ENCODE data around the gene ARL1.
A peak's percentile ranks its signal among the peaks of the same experiment; 100 is the strongest.
"Not testable (repeated sequence)": the region's sequence is repeated elsewhere in the genome, so short reads cannot be mapped to it uniquely, and the experiment has no call there.

ARL1 gene

GRCh38 chr12:101407436-101408345 lies at the start of gene ARL1:
Gene ARL1, minus strand, starts transcription at chr12:101407772. Its CDS starts 127 bp downstream, at chr12:101407645.
- peak; percentile 77 to 79 for DNase-seq

DNA sequence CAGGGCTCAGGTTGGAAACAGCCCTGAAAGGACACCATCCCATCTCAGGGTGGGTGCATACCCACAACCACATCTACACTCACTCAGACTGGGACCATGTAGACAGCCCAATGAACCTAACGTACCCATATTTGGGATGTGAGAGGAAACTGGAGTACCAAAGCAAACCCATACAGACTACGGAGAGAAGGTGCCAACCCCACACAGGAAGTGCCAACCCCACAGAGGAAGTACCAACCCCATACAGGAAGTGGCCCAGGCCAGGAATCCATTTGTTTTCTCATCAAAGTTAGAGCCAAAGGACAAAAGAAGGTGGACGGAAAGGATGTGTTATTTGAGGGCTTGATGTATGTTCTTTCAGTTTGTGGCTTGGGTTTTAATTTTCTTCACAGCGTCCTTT lies 48.1 kb upstream of the ARL1 start:
- DNase-seq: peak in 1 of 2 donors; percentile 1

DNA sequence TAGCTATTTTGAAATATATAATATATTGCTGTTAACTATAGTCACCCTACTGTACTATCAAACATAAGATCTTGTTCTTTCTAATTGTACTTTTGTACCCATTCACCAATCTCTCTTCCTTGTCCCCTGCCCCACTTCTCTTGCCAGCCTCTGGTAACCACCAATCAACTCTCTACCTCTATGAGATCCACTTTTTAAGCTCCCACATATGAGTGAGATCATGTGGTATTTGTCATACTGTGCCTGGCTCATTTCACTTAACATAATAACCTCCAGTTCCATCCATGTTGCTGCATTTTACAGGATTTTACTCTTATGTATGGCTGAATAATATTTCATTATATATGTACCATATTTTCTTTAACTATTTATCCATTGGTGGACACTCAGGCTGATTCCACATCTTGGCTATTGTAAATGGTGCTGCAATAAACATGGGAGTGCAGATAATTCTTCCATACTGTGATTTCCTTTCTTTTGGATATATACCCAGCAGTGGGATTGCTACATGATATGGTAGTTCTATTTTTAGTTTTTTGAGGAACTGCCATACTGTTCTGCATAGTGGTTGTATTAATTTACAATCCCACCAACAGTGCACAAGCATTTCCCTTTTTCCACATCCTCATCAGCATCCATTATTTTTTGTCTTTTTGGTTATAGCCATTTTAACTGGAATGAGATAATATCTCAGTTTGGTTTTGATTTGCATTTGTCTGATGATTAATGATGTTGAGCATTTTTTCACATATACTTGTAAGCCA lies 34.1 kb upstream of the ARL1 start:
- DNase-seq: no peak

DNA sequence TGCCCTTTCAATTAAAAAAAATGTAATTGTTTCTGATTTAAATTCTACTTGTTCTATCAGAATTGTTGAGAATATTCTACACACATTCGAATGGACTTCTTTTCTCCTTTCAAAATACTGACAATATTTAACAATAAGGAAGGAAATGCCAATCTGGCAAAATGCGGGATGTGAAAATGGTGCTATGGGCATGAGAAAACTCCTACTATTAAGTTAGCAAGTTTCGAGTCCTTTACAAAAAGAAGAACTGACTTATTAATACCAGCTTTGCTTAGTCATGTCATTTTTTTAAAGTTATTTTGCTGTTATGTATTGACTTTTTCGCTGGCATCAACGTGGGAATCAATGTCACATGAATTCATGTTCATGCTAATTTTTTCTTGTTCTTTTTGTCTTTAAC lies 31.7 kb upstream of the ARL1 start:
- no peak for DNase-seq

DNA sequence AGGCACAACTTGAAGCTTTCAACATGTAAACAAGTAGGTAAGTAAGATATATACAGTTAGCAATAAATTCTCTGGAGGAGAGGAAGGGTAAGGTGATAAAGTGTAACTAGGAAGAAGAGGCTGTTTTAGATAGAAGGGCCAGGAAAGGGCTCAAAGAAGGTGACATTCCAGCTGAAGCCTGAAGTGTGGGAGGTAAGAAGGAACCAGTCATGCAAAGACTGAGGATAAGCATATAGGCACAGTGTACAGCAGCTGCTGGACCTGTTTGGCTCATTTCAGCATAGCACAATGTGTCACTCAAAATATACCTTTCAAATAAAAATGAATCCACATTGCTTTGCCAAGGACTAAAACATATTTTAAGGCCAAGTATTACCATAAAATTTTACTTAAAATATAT lies 28.6 kb upstream of the ARL1 start:
- DNase-seq: no peak

DNA sequence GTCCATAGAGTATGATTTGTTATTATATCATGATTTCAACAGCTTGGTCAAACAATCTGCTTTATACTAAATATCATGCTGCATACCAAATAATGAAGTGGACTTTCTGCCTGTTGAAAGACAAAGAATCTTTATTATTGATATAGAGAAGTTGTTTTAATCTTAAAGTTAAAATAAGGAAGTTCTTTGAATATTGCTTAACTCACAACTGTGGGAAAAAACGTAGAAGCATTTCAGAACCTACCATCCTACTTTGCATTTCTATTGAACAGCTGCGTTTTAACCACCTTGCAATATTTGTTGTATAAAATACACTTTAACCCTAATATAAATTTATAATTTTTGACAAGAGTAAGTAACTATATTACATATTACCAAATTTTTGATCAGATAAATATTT lies 22.9 kb upstream of the ARL1 start:
- DNase-seq: no peak

DNA sequence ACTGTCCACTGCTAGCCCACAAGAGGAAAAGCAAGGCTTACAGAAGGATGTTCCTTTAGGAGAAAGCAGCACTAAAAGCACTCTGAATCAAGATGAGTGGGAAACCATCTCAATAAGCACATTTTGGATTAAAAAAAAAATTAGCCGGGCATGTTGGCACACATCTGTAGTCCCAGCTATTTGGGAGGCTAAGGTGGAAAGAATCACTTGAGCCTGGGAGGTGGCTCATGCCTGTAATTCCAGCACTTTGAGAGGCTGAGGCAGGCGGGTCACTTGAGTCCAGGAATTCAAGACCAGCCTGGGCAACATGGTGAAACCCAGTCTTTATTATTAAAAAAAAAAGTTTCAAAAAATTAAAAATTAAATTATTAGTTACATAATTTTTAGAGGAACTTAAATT lies 17.0 kb upstream of the ARL1 start:
- no peak for DNase-seq

- not testable (repeated sequence) for DNase-seq
These were observed 14.5 kb upstream of the ARL1 start for GRCh38 chr12:101422066-101422465.

DNA sequence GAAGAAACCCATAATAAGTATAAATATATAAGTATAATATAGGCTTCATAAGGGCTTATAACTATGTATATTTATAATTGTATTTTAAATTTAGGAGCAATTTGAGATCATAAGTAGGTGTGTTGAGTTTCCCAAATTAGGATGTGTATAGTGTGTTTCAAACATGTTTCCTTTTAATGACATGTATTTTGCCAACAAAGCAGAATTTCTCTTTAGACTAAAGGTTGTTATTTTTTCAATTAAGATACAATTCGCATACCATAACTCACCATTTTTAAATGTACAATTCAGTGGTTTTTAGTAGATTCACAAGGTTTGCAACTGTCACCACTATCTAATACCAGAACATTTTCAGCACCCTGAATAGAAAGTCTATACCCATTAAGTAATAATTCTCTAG lies 7.7 kb upstream of the ARL1 start:
- DNase-seq: no peak

DNA sequence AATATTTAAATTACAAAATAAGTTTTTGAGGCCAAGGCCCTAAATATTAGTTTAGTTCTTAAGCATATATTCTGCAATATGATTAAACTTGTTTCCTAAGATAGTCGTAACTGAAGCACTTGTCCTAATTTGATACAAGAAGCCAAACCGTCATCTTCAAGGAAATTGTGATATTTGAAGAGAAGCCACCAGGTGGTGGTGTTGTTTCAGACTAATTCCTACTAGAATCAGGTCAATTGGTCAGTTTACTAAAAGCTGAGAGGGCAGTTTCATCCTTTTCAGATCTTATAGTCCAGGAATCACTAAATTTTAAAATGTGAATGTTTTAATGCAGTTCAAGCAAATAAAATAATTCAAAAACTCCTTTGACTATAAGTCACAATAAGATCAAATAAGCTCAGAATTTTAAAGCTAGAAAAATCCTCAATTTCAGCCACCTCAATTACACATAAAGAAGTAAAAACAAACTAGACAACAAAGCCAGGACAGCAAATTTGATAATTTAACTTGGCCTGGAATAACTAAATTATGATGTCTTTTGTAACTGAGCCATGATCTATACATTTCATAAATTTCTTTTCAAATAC lies 7.1 kb upstream of the ARL1 start:
- no peak for DNase-seq

DNA sequence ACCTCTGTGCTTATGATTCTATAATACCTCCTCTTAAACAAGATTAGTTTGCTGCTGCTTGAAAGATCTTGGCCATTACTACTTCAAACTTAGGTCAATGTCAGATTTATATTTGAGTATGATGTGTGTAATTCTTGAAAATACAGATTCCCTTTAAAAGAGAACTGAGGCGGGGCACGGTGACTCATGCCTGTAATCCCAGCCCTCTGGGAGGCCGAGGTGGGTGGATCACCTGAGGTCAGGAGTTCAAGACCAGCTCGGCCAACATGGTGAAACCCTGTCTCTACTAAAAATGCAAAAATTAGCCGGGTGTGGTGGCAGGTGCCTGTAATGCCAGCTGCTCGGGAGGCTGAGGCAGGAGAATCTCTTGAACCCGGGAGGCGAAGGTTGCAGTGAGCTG lies 2.6 kb upstream of the ARL1 start:
- DNase-seq: not testable (repeated sequence)

GRCh38 chr12:101407049-101407435 lies 530 bp downstream of the ARL1 start:
- peak in 1 of 2 donors; percentile 21 for DNase-seq

DNA sequence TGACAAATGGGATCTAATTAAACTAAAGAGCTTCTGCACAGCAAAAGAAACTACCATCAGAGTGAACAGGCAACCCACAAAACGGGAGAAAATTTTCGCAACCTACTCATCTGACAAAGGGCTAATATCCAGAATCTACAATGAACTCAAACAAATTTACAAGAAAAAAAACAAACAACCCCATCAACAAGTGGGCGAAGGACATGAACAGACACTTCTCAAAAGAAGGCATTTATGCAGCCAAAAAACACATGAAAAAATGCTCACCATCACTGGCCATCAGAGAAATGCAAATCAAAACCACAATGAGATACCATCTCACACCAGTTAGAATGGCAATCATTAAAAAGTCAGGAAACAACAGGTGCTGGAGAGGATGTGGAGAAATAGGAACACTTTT lies 16.4 kb downstream of the ARL1 start:
- DNase-seq: not testable (repeated sequence)

- no peak for DNase-seq
These were observed 28.4 kb downstream of the ARL1 start for GRCh38 chr12:101379149-101379548.

GRCh38 chr12:101375573-101375972 lies 32.0 kb downstream of the ARL1 start:
- no peak for DNase-seq

DNA sequence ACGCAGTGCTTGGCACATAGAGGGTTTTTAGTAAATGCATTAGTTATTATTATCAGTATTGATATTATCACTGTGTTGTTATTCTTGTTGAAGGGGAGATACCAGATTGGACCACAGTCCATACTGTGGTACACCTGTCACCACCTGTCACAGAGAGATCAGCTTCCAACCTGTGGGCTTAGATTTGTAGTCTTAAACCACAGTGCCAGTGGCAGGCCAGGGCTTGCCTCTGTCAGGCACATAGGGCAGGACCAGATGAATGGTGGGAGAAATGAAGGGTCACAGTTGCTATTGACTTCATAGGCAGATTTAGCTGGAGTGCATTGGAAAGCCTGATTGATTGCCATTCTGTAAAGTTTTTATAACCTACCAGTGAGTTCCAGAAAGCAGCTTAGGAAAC lies 35.1 kb downstream of the ARL1 start:
- DNase-seq: no peak

GRCh38 chr12:101368016-101368415 lies 39.6 kb downstream of the ARL1 start:
- DNase-seq: no peak

DNA sequence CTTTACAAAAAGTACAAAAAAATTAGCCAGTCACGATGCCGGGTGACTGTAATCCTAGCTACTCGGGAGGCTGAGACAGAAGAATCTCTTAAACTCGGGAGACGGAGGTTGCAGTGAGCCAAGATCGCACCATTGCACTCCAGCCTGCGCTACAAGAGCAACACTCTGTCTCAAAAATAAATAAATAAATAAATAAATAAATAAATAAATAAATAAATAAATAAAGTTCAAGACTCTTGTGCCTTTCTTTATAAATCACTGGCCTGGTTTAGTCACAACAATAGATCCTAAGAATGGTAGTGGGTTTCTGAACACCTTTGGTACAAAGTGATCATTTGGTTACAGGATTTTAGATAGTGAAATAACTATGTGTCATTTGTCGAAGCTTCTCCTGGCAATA lies 46.1 kb downstream of the ARL1 start:
- no peak for DNase-seq

GRCh38 chr12:101356794-101357193 lies 50.8 kb downstream of the ARL1 start:
- DNase-seq: no peak

DNA sequence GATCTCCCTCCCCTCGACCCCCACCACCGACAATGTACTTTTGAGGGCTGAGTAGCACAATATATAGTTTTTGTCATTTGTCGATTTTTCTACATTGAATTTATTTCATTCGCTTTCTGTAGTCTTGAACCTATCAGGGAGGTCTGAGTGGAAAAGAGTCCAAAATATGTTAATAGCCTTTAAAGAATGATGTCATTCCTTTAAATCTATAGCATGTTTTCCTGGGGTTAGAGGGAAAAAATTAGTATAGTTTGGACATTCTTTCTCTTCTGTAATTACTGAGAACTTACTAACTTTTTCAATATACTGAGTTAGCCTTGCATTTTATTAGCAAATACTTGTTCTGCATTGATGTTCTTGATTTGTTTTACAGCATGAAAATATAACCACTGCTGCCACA lies 55.9 kb downstream of the ARL1 start:
- DNase-seq: no peak

DNA sequence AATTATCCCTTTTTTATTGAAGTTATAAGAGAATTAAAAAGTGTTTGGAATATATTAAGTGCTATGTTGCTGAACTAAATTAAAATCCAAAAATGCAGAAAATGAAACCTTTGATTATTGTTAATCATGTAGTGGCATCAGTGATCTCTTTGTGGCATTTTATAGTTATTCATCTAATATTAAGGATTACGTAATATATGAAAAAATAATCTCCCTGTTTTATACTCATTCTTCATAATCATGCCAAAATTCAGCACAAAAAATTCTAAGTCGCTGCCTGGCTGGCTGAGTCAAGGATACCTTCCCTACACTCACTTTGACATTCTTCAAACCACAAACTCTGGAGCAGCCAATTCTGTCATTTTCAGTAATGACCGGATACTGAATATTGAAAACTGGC lies 63.7 kb downstream of the ARL1 start:
- DNase-seq: no peak
